Activated naive CD4-positive, alpha-beta T cell treated with anti-CD3 and anti-CD28 coated beads, Interleukin-2, amount 50 U/mL, for 24 hours (primary cell): ENCODE data around the gene ABHD3.
"Not testable (repeated sequence)": the region's sequence is repeated elsewhere in the genome, so short reads cannot be mapped to it uniquely, and the experiment has no call there.

Experiments
- H3K27ac Mint-ChIP-seq: one replicate; pipeline ENCODE4 v1.8.0; 2021; ENCODE audit warnings: mild to moderate bottlenecking, mixed read lengths
- H3K27me3 Mint-ChIP-seq: one replicate; pipeline ENCODE4 v1.8.0; 2021; ENCODE audit warnings: mixed read lengths
- H3K36me3 Mint-ChIP-seq: one replicate; pipeline ENCODE4 v1.8.0; 2021; ENCODE audit warnings: mixed read lengths
- H3K4me1 Mint-ChIP-seq: one replicate; pipeline ENCODE4 v1.8.0; 2021; ENCODE audit warnings: mixed read lengths
- H3K4me3 Mint-ChIP-seq: one replicate; pipeline ENCODE4 v1.8.0; 2021; ENCODE audit warnings: mild to moderate bottlenecking, mixed read lengths
- H3K9me3 Mint-ChIP-seq: one replicate; pipeline ENCODE4 v1.8.0; 2021; ENCODE audit warnings: mixed read lengths

ABHD3 gene

DNA sequence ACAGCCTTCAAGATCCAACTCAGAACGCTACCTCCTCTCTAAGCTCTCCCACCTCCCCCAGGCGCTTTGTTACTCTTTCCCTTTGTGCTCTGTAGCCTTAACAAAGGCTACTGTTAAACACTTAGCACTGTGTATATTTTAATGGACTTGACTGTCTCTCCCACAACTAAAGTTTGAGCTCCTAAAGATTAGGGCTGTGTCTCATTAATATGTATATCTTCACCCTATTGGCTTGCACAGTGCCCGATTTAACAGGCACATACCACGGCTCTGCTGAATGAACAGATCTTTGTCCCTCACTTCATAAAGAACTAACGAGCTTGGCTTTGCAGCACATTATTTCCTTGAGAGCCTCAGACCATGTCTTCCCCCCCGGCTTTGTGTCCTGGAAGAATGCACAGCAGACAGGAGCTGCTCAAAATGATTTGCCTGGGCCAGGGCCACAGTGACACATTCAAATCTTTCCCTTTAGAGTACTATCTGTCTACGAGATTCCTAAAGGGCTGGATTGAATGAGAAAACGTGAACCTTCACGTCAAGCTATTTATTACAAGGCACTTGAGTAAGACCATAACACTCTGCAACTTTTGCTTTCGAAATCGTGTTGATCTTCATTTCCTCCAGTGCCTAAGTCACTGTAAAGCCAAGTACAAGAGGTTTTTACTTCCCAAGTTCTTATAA is 22.1 kb downstream of the ABHD3 start:
- Mint-ChIP-seq H3K4me3 (no peak overlapping the region), H3K9me3 (no peaks in the 10 kb centered on the region), H3K27ac (no peak overlapping the region), H3K4me1 (peaks cover 14% of the 10 kb centered on the region), H3K36me3 (no peaks in the 10 kb centered on the region), H3K27me3 (no peaks in the 10 kb centered on the region)

DNA sequence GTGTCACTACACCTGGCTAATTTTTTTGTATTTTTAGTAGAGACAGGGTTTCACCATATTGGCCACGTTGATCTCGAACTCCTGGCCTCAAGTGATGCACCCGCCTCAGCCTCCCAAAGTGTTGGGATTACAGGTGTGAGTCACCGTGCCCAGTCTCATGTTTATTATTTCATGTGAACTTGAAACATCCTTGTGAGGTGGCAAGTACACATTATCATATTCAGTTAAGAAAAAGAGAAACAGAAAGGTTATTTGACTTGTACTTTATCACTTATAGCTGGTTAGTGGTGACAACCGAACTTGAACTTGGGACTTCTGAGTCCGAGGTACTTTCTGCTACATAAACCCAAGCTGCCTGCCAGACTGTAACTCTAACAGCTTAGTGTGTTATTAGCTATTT is 24.4 kb downstream of the ABHD3 start:
- Mint-ChIP-seq H3K4me3 (no peak overlapping the region), H3K9me3 (no peaks in the 10 kb centered on the region), H3K4me1 (peaks cover 10% of the 10 kb centered on the region), H3K27ac (no peak overlapping the region), H3K27me3 (no peaks in the 10 kb centered on the region), H3K36me3 (peaks cover 3% of the 10 kb centered on the region)

DNA sequence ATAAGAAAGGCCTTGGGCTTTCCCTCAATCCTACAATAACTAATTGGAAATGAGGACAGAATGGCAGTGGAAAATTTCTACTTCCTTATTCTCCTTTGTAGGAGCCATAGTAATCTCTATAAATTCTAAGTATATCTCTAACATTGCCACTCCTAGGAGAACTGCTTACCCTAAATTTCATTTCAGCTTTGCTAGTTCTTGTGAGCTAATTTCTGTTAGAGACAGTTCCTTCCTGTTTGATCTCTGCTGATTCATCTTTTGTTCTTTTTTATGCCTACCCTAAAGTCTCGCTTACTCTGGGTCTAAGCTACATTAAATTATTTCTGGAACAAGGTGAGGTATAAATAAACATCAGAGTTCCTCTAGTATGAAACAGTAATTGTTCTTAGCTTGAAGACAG is 25.7 kb downstream of the ABHD3 start:
- Mint-ChIP-seq H3K36me3 (peaks cover 3% of the 10 kb centered on the region), H3K27me3 (no peaks in the 10 kb centered on the region), H3K9me3 (no peaks in the 10 kb centered on the region), H3K4me3 (no peak overlapping the region), H3K27ac (no peak overlapping the region), H3K4me1 (peaks cover 3% of the 10 kb centered on the region)

DNA sequence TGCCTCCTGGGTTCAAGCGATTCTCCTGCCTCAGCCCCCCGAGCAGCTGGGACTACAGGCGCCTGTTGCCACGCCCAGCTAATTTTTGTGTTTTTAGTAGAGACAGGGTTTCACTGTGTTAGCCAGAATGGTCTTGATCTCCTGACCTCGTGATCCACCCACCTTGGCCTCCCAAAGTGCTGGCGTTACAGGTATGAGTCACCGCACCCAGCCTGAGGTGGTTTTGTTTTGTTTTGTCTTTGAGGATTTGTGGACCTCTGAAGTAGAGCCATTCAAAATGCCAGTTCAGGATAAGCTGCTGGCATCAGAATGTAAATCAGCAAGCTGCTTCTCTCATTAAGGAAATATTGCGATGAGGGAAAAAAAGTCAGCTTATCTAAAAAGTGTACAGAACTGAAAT is 29.2 kb downstream of the ABHD3 start:
- not testable (repeated sequence) for H3K4me3 Mint-ChIP-seq, H3K9me3 Mint-ChIP-seq, H3K27me3 Mint-ChIP-seq, H3K36me3 Mint-ChIP-seq, H3K4me1 Mint-ChIP-seq, H3K27ac Mint-ChIP-seq

DNA sequence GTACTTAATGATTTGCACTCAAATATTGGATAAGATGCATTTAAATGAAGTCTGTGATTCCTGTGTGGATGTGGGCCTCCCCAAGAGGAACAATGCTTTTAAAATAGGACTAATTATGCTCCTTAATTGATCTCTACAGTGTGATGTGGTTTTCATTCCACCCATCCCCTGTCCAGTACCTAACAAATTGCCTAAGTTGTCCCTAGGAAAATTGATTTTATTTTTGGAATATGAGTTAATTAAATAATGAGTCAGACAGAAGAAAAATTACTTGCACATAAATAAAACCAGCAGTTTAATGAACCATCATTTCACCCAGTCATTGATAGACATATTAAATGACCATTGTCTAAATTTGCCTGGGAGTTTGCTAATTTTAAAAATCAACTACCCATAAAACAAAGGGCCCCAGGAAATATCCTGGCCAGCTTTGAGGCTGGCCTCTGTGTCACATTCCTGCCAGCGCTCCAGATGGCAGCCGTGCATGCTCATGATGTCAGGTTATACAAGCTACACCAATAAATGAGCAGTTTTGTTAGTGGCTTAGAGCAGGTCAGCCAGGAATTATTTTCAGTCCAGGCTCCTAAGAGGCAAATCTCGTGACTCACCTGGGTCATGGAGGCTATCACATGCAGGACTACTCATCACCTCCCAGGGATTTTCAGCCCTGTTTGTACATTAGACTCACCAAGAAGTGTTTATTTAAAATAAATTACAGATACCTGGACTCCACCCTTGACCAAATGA is 31.9 kb downstream of the ABHD3 start:
- Mint-ChIP-seq H3K27ac (no peak overlapping the region), H3K9me3 (no peaks in the 10 kb centered on the region), H3K4me3 (no peak overlapping the region), H3K36me3 (peaks cover 3% of the 10 kb centered on the region), H3K27me3 (no peaks in the 10 kb centered on the region), H3K4me1 (no peaks in the 10 kb centered on the region)

DNA sequence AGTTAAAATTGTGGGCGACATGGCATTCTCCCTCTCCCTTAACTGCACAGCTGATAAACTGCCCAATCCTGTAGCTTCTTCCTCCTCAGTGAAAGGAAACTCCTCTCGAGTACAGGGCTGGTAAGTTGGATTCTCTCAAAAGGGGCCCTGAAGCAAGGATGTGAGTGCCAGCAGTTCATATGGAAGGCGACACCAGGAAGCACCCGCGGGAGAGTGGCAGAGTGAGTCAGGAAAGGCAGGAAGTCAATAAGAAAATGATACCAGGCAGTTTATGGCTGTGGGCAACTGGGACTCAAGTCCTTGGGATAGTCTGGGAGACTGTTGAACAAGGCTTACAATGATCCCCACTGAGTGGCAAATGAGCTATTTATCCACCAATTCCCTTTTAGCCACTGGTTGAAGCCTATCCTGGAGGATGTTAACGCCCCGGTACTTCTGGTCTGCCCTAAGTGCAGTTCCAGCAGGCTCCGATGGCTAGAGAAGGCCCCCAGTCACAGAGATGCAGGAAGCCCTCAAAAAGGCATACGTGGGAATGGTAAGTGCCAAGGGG is 34.8 kb downstream of the ABHD3 start:
- Mint-ChIP-seq H3K36me3 (no peaks in the 10 kb centered on the region), H3K27ac (no peak overlapping the region), H3K27me3 (no peaks in the 10 kb centered on the region), H3K4me3 (no peak overlapping the region), H3K9me3 (no peaks in the 10 kb centered on the region), H3K4me1 (no peaks in the 10 kb centered on the region)

DNA sequence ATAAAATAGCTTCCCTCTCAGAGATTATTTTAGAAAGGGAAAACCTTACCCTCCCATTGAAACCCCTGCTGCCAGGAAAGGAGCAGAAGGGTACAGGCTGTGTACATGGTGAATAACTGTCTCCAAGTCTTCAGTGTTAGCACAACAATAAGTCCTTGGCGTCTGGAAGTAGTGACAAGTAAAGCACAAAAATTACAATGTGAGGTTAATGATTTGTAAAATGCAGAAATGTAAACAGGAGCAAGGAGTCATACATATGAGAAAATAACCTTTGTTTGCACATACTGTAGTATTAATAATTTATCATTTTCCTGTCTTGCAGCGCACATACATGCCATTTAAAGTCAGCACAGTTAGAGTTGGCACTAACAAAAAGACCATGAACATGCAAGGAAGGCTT is 40.5 kb downstream of the ABHD3 start:
- Mint-ChIP-seq H3K27ac (no peak overlapping the region), H3K27me3 (no peaks in the 10 kb centered on the region), H3K36me3 (peaks cover 3% of the 10 kb centered on the region), H3K4me1 (no peaks in the 10 kb centered on the region), H3K4me3 (no peak overlapping the region), H3K9me3 (no peaks in the 10 kb centered on the region)

DNA sequence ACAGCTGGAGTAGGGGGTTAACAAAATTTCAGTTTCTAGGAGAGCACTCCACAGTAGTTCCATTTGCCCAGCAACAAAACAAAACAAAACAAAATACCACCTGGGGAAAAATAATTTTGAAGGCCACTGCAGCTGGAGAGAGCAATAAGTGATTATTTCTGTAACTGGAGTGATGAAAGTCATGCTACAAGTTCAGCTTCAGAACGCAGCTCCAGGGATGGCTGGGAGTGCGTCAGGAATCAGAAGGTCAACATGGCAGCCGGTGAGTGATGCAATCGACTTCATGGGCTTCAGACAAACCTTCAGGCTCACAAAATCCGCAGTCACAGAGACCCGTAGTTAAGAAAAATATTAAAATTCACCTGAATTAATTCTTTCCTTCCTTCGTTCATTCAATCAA is 41.0 kb downstream of the ABHD3 start:
- no peak overlapping the region for H3K27ac Mint-ChIP-seq
- peaks cover 3% of the 10 kb centered on the region for H3K36me3 Mint-ChIP-seq
- no peaks in the 10 kb centered on the region for H3K27me3 Mint-ChIP-seq
- H3K4me1 Mint-ChIP-seq: no peaks in the 10 kb centered on the region
- H3K4me3 Mint-ChIP-seq: no peak overlapping the region
- no peaks in the 10 kb centered on the region for H3K9me3 Mint-ChIP-seq

DNA sequence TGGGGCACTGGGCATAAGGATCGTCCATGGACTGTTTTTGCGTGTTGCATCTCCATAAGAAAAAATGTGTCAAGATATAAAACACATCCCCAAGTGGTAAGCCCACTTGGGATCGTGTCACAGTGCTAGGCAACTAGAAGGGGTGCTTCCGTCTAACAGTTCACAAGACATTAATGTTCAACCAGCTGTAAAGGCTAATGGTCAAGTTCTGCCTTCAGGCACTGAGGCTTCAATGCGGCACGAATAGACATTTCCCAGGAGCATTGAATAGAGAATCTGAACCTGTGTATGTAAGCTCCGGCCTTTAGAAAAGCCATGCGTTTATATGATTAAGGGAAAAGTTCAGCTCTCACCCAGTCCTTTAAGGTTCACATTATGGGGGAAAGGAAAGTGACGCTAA is 42.0 kb downstream of the ABHD3 start:
- Mint-ChIP-seq H3K36me3 (peaks cover 3% of the 10 kb centered on the region), H3K27me3 (no peaks in the 10 kb centered on the region), H3K4me3 (no peak overlapping the region), H3K27ac (no peak overlapping the region), H3K4me1 (no peaks in the 10 kb centered on the region), H3K9me3 (no peaks in the 10 kb centered on the region)

DNA sequence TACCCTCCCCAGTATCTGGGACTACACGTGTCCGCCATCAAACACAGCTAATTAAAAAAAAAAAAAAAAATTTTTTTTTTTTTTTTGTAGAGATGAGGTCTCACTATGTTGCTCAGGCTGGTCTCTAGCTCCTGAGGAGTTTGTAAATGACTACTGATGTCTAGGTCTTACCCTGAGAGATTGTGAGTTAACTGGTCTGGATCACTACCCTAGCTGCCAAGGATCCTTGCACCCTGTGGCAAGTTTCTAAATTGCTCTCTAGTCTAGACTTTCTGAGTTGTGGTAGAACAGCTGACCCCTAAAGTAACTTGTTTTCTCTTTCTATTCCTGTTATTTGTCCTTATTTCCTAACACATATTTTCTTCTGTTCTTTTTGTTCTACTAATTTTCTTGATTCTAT is 44.5 kb downstream of the ABHD3 start:
- H3K9me3 Mint-ChIP-seq: no peaks in the 10 kb centered on the region
- peaks cover 3% of the 10 kb centered on the region for H3K36me3 Mint-ChIP-seq
- no peak overlapping the region for H3K4me3 Mint-ChIP-seq
- no peaks in the 10 kb centered on the region for H3K27me3 Mint-ChIP-seq
- H3K27ac Mint-ChIP-seq: peak overlapping the region; percentile 10
- no peaks in the 10 kb centered on the region for H3K4me1 Mint-ChIP-seq

DNA sequence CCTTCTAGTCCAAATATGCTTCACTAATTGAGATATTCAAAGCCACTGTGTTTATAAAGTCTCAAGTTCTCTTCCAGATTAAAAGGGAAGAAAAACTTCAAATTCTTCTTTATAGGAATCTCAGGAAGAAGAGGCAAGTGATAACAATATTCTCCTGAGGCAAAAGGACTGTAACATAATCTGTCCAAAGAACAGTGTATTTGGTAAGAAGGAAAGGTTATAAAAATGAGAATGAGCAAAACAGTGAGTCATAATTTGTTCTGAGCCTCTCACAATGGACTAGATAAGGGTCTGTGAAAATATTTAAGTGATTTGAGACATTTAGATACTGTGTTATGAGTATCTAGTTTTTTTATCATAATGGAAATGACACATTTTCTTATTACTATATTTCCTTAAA is 48.2 kb downstream of the ABHD3 start:
- Mint-ChIP-seq H3K4me3 (no peak overlapping the region), H3K4me1 (no peaks in the 10 kb centered on the region), H3K36me3 (peaks cover 6% of the 10 kb centered on the region), H3K9me3 (no peaks in the 10 kb centered on the region), H3K27ac (no peak overlapping the region), H3K27me3 (no peaks in the 10 kb centered on the region)

DNA sequence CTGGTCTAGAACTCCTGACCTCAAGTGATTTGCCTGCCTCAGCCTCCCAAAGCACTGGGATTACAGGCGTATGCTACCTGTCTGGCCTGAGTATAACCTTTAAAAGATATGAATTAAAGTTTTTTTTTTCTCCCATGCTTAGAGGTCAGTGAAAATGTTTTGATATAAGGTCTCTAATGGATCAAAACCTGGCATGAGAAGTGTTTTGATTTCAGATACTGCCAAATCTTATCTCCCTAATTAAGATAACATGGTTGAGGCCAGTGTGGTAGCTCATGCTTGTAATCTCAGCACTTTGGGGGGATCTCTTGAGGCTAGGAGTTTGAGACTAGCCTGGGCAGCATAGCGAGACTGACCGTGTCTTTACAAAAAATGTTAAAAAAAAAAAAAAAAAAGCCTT is 51.2 kb downstream of the ABHD3 start:
- Mint-ChIP-seq H3K4me3 (no peak overlapping the region), H3K27me3 (no peaks in the 10 kb centered on the region), H3K27ac (no peak overlapping the region), H3K9me3 (no peaks in the 10 kb centered on the region), H3K4me1 (no peaks in the 10 kb centered on the region), H3K36me3 (peaks cover 6% of the 10 kb centered on the region)

DNA sequence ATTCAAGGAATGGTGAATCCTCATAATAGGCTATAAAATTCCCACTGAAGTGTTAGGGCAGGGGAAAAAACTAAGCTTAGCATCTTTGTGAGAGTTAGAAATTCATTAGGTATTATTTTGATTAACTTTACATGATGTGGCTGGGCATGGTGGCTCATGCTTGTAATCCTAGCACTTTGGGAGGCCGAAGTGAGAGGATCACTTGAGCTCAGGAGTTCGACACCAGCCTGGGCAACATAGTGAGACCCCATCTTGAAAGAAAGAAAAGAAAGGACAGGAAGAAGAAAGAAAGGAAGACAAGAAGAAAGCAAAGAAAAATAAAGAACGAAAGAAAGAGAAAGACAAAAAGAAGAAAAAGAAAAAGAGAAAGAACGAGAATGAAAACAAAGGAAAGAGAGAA is 52.5 kb downstream of the ABHD3 start:
- H3K27me3 Mint-ChIP-seq: no peaks in the 10 kb centered on the region
- H3K9me3 Mint-ChIP-seq: no peaks in the 10 kb centered on the region
- no peak overlapping the region for H3K4me3 Mint-ChIP-seq
- no peaks in the 10 kb centered on the region for H3K4me1 Mint-ChIP-seq
- no peak overlapping the region for H3K27ac Mint-ChIP-seq
- H3K36me3 Mint-ChIP-seq: peaks cover 6% of the 10 kb centered on the region

DNA sequence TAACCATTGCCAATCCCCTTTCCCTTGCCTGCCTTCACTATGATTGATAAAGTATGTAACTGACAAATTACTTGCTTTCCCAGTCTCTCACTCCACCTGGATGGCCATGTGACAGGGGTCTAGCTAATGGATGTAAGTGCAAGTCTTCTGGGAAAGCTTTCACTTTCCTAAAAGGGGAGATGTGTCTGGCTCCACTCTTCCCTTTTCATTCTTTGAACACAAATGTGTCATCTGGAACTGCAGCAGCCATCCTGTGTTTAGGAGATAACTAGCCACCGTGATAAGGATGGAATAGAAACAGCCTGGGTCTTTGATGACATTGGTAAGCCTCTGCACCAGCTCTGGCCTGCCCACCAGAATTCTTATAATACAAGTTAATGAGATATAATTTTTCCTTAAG is 54.3 kb downstream of the ABHD3 start:
- Mint-ChIP-seq H3K36me3 (peaks cover 6% of the 10 kb centered on the region), H3K27ac (no peak overlapping the region), H3K9me3 (no peaks in the 10 kb centered on the region), H3K4me1 (no peaks in the 10 kb centered on the region), H3K27me3 (no peaks in the 10 kb centered on the region), H3K4me3 (no peak overlapping the region)

DNA sequence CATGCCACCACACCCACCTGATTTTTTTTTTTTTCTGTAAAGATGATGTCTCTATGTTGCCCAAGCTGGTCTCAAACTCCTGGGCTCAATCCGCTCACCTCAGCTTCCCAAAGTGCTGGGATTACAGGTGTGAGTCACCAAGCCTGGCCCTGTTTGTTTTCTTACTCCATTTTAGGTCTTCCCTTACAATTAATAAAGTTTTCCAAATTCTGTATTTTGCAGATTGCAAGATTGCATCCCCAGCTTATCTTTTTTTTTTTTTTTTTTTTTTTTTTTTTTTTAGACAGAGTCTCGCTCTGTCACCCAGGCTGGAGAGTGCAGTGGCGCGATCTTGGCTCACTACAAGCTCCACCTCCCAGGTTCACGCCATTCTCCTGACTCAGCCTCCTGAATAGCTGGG is 64.2 kb downstream of the ABHD3 start:
- H3K4me3 Mint-ChIP-seq, H3K36me3 Mint-ChIP-seq, H3K27me3 Mint-ChIP-seq, H3K9me3 Mint-ChIP-seq, H3K4me1 Mint-ChIP-seq, H3K27ac Mint-ChIP-seq: not testable (repeated sequence)

DNA sequence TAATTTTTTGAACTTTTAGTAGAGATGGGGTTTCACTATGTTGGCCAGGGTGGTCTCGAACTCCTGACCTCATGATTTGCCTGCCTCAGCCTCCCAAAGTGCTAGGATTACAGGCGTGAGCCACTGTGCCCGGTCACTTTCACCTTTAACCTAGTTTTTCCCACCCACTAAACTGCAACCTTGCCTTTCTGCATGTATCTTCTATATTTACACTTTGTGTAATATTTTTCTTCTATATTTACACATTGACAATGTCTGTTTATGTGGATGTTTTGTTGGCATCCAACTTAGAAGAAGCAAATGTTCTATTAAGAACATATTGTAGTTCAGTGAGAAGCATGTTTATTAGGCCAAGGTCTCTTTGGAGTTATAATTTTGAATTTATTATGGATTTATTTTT is 65.8 kb downstream of the ABHD3 start:
- no peaks in the 10 kb centered on the region for H3K36me3 Mint-ChIP-seq
- no peaks in the 10 kb centered on the region for H3K27me3 Mint-ChIP-seq
- no peak overlapping the region for H3K27ac Mint-ChIP-seq
- H3K4me3 Mint-ChIP-seq: no peak overlapping the region
- H3K4me1 Mint-ChIP-seq: peaks cover 9% of the 10 kb centered on the region
- H3K9me3 Mint-ChIP-seq: no peaks in the 10 kb centered on the region
